ENCODE results near the gene FOSL1.
"Not testable (repeated sequence)": the region's sequence is repeated elsewhere in the genome, so short reads cannot be mapped to it uniquely, and the experiment has no call there.

The FOSL1 gene

DNA sequence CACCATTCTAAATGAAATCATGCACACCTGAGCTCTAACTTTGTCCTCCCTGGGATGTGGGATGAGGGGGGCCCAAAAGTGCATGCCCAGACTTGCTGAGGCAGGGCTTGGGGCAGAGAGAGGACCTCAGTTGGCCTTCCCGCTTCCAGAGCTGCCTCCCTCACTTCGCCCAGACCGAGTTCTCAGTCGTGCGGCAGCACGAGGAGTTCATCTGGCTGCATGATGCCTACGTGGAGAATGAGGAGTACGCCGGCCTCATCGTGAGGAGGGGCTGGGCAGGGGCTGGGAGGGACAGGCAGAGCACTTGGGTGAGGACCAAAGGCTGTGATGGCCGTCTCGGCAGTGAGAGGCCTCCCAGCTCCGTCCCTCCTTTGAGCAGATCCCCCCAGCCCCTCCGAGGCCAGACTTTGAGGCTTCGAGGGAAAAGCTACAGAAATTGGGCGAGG, 50.4 kb downstream of the FOSL1 start:
- no peak for DNase-seq

DNA sequence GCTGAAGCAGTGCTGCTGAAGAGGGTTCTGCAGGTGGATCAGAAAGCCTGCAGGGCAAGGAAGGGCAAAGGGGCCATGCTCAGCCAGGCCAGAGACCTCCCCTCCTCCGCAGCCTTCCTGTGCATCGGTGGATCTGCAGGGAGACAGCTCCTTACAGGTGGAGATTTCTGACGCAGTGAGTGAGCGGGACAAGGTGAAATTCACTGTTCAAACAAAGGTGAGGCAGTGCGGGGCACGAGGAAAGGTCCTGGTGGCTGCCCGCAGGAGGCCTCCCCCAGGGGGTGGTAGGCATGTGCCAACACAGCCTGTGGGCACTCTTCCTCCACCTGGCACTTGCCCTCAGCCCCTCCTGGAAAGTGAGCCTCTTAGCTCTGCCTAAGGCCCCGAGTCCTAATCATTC, 50.8 kb downstream of the FOSL1 start:
- DNase-seq: no peak

DNA sequence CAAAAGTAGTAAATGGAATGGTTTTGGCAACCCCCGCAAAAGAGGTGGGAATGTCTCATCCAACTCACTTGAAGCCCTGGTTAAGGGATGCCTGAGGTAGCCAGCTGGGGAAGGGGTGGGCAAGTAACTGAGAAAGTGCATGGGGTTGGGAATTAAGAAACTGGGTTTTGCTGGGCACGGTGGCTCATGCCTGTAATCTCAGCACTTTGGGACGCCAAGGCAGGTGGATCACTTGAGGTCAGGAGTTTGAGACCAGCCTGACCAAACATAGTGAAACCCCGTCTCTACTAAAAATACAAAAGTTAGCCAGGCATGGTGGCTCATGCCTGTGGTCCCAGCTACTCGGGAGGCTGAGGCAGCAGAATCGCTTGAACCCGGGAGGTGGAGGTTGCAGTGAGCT, 51.5 kb downstream of the FOSL1 start:
- not testable (repeated sequence) for DNase-seq

DNA sequence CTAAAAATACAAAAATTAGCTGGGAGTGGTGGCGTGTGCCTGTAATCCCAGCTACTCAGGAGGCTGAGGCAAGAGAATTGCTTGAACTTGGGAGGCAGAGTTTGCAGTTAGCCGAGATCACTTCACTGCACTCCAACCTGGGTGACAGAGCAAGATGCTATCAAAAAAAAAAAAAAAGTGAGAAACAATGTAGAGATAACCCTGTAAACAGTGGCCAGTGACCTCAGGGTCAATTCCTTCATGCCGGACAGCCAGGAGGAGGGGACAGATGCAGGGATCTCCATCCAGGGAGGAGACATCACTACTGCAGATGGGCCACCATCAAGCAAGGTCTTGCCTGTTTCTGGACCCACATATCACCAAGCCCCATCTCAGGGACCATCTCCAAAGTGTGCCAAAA, 52.4 kb downstream of the FOSL1 start:
- DNase-seq: no peak

DNA sequence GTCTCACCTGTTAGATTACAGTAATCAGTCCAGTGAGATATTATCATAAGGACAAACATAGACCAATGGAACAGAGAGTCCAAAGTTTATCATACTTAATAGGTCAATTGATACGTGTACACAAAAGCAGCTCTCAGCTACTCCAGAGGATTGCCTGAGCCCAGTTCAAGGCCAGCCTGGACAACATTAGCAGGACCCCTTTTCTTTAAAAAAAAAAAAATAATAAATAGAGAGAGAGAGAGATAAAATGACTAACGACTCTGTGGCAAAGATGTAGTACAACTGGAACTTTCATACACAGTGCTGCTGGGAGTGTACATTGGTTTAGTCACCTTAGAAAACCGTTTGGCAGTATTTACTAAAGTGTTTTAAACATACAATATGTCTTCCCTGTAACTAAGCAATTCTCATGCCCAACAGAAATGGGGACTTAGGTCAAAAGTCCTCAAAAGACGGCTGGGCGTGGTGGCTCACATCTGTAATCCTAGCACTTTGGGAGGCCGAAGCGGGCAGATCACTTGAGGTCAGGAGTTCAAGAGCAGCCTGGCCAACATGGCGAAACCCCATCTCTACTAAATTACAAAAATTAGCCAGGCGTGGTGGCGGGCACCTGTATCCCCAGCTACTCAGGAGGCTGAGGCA, 55.8 kb downstream of the FOSL1 start:
- no peak for DNase-seq

DNA sequence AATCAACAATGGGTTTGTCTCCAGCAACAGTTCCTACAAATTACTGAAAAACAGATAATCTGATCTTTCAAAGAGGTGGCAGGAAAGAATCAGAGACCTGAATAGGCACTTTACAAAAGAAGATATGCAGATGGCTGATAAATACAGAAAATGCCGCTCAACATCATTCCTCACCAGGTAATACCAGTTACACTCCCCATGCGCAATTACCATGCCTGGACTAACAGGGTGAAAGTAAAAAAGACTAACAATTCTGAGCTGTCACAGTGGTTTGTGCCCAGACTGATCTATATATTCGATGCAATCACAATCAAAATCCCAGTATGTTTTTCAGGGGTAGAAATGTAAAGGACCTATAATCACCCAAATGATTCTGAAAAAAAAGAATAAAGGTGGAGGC, 56.4 kb downstream of the FOSL1 start:
- no peak for DNase-seq

DNA sequence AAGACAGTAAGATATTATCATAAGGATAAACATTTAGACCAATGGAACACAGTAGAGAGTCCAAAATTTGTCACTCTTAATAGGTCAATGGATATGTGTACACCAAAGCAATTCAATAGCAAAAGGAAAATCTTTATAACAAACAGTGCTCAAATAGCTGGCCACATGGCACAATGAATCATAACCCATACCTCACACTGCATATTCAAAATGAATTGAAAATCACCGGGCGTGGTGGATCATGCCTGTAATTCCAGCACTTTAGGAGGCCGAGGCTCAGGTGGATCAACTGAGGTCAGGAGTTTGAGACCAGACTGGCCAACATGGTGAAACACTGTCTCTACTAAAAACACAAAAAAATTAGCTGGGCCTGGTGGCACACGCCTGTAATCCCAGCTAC, 58.0 kb downstream of the FOSL1 start:
- DNase-seq: no peak

Data from NCI-H774 (cell line).